ENCODE data around the gene ABCC10.

GRCh38 chr6:43407296-43407695 is 20.0 kb upstream of the ABCC10 start:
- no peak for TF ChIP-seq POLR2A (IDR thresholded peaks at IDR 0.05)
- no peak for TF ChIP-seq CTCF (IDR thresholded peaks at IDR 0.05)

Data from upper lobe of left lung (tissue), 4 donors.